HPDE6-E6E7 (cell line): ENCODE data around the gene TET3.

Experiments used
- DNase-seq: peaks from one replicate; pipeline ENCODE4 v3.0.0; 2011; ENCODE audit warnings: missing footprints; ENCODE audit errors: extremely low spot score

The TET3 gene

DNA sequence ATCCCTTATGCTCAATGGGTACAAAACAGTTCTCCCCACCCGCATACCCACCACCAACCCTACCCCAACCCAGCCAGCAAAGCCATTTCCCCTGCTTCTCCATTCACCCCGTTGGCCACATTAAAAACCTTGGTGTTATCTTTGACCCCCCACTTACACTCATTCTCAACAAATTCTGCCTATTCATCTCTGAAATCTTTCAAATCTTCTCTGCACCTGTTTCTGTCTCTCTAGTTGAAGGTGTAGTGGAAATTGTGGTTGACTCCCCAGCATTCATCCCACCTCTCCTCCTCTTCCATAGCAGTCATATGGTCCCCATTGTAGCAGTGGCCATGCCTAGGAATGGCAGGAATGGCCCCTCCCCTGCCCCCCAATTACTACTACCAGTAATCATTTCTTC is 20.5 kb upstream of the TET3 start:
- no peak for DNase-seq

DNA sequence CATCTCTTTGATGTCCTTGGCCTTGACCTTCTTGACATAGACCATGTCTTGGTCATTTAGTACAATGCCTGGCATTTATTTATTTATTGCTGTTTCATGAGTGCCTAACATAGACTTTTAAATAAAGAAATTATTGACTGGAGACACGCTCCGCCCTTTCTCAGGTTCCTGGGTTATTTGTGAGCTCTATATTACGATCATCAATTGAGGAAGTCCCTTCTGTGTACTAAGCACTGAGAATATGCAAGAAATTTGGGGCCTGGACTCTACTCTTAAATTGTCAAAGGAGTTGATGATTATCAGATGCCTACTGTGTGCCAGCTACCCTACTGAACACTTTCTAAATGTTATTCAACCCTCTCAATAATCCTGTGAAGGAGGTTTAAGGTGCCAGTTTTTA is 19.7 kb upstream of the TET3 start:
- DNase-seq: no peak

DNA sequence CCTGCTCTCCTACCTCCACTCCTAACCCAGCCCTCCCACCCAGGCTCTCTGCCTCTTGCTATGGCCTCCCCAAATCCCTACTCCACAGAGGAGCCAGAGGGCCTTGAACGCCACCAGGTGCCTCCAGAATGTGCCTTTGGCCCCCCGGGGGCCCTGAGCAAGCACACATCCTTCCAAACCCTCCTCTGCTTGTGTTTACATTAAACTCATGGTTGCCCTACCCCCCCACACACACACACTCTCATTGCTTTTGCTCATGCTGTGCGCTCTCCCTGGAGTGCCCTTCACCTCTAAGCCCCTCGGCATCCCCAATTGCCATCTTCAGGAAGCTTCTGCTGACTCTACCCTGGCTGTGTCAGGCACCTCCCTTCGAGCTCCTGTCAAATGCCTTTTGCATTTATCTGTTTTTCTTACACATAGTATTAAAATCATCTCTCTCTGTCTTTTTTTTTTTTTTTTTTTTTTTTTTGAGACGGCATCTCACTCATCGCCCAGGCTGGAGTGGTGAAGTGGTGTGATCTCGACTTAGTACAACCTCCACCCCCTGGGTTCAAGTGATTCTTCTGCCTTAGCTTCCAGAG is 16.3 kb upstream of the TET3 start:
- no peak for DNase-seq

DNA sequence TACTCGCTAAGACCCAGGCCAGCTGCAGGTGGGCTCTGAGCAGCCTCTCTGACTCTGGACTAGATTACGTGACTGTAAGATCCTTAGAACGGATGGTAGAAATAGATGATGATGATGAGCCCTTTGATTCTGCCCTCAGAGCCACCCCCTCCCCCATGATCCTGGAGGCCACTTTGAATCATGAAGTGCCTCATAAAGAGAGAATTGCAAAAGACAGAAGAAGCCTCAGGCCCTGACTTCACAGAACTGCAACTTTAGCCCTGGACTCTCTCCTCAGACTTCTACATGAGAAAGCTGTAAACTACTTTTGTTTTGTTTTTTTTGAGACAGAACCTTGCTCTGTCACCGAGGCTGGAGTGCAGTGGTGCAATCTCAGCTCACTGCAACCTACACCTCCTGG is 15.4 kb upstream of the TET3 start:
- no peak for DNase-seq

DNA sequence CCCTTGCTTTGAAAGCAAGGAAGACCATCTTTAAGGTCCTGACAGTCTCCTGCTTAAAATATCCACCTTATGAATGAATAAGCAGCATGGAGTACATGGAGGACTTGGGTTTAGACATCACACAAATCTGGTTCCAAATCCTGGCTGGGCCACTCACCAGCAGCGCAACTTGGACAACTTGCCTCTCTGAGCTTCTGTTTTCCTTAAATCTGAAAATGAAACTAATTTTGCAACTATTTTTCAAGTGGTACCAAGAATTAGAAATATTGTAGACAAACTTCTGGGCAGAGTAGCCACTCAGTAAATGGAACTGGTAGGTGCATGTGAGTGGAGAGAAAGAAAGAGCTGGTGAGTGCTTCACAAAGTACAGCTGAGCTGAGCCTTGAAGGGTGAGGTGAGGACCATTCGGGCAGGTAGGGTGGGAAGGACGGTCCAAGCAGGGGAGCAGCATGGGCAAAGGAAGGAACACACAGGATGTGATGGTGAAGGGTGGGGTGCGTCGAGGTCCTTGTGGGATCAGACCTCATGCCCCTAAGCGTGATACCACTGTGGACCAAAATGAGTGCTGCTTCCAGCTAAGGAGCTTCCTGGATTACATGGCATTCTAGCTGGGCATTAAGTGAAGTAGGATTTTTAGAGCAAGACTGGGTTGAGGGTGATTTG is 14.4 kb upstream of the TET3 start:
- DNase-seq: no peak

DNA sequence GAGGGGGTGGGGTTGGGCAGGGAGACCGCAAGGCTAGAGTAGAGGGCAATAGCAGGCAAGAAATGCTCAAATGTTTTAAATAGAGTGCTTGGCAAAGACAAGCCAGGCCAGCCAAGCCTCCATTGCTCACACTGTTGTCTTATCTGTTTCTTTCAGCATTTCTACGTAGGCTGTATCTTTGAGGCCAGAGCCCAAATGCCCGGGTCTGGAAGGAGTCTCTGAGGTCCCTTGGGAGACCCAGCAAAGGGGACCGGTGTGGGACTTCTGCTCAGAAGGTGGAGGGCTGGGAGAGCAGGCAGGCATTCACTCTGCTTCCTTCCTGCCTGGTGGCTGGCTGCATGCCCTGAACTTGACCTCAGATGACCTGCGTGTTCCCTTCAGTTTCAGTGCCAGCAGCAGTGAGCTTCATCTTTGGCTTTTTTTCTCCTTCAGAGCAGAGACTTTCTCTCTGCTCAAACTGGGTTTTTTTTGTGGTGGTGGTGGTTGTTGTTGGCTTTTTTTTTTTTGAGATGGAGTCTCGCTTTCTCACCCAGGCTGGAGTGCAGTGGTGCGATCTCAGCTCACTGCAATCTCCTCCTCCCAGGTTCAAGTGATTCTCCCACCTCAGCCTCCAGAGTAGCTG is 13.7 kb upstream of the TET3 start:
- DNase-seq: no peak

DNA sequence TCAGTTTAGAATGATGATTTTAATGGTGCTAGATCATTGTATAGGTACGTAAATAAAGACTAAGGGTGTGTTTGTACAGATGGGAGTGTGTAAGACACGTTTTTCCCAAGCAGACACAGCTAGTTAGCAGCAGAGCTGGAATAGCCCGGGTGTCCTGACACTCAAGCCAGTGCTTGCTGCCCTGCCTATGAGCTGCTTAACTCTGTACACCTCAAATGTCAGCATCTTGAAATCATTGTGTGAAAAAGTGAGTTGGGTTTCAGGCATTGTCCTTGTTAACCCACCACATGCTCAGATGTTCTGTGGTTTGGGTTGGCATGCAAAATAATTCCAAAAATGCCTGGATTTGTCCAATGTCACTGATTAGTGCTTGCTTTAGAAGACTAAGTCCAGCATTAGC is 13.0 kb upstream of the TET3 start:
- no peak for DNase-seq

DNA sequence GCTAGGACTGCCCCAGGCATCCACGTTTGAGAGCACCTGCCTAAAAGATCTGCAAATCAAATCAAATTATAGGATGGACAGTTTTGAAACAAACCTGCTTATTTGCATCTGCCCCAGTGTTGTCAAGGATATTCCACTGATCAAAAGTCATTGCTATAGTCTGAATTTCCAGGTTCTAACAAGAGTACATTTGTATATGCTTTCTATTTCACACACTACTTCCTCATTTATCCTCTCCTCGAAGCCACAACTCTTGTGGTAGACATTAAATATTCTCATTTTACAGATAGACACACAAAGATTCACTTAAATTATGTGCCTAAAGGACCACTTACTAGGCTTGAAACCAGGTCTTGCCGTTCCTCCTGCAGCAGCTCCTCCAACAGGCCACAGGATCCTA is 11.9 kb upstream of the TET3 start:
- DNase-seq: no peak

DNA sequence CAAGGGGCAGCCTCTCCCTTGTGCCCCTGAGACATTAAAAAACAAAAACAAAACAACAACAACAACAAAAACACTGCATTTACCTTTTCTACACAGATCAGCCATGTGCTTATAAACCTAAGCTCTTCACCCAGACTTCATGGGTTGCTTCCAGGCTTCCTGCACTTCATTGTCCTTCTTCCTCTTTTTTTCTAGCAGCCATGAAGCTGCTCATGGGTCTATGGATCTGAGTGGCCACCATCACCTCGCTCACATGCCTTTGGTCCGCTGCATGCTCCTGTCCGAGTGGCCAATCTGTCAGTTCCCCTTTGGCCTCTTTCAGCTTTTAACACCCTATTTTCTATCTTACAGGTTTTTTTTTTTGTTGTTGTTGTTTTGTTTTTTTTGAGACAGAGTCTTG is 9.0 kb upstream of the TET3 start:
- DNase-seq: no peak

DNA sequence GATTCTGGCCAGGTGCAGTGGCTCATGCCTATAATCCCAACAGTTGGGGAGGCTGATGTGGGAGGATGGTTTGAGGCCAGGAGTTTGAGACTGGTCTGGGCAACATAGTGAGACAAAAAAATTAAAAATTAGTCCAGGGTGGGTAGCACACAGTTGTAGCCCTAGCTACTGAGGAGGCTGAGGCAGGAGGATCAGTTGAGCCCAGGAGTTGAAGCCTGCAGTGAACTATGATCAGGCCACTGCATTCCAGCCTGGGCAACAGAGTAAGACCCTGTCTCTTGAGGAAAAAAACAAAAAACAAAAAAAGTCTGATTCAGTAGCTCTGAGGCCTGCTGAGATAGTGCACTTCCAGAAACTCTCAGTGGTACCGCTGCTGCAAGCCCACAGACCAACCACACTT is 7.9 kb upstream of the TET3 start:
- DNase-seq: no peak

DNA sequence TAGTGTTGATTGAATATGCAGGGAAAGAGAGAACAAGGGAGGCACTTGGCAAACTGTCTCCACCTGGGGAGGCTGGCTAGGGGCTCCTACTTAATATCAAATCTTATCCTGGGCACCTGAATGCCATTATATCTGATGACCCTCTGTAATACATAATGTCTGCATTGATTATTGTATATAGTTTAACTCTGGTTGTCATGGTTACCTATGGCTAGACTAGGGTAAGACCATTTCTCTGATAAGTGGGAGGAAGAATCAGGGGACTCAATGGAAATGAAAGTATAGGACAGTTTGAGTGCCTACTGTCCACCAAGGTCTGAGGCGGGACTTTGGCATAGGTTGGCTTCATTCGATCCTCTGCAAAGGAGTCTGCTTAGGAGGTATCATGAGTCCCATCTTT is 7.2 kb upstream of the TET3 start:
- no peak for DNase-seq

DNA sequence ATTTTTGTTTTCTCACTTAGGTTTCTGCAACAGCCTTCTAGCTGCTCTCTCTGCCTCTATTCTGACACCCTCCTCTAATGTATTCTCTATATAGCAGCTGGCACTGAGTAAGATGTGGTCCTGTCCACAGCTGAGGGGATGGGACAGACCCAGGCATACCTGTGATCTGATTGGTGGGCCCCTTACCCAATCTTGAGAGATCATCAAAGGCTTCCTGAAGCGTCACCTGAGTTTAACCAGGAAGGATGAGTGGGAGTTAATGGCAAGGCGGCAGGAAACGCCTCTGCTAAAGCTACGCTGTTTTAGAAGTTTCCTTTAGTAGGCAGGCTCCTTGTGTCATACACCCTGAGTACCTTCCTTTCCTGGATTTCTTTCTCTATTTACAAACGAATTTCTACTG is 5.7 kb upstream of the TET3 start:
- DNase-seq: no peak

DNA sequence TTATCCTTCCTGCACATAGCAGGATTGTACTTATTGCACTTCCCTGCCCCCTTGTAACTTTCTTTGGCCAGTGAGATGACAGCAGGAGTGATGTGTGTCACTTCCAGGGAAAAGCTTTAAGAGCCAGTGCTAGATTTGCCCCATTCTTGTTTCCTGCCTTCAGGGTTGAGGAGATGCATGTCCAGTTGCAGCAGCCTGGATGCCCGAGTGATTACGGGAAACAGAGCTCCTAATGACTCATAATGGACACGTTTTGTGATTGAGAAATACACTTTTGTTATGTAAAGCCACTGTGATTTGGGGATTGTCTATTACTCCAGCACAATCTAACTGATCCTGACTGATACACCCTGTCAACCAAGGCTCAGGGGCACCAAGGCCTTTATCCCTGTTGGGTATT is 5.0 kb upstream of the TET3 start:
- peak; percentile 76 for DNase-seq

DNA sequence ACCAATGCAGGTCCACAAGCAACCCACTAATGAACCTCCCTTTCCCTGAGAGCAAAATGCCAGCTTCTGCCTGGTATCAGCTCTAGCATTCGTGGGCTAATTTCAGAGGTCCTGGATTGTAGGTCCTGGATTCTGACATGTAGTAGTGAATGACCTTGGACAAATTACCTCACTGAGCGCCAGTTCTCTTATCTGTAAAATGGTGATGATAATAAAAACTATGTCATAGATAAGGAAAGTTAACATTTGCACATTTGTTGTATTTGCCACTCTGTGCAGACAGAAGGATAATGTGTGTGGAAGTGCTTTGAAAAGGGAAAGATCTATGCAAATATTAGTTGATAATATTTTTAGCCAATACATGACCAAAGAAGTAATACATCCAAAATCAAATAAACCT is 4.1 kb upstream of the TET3 start:
- DNase-seq: no peak

DNA sequence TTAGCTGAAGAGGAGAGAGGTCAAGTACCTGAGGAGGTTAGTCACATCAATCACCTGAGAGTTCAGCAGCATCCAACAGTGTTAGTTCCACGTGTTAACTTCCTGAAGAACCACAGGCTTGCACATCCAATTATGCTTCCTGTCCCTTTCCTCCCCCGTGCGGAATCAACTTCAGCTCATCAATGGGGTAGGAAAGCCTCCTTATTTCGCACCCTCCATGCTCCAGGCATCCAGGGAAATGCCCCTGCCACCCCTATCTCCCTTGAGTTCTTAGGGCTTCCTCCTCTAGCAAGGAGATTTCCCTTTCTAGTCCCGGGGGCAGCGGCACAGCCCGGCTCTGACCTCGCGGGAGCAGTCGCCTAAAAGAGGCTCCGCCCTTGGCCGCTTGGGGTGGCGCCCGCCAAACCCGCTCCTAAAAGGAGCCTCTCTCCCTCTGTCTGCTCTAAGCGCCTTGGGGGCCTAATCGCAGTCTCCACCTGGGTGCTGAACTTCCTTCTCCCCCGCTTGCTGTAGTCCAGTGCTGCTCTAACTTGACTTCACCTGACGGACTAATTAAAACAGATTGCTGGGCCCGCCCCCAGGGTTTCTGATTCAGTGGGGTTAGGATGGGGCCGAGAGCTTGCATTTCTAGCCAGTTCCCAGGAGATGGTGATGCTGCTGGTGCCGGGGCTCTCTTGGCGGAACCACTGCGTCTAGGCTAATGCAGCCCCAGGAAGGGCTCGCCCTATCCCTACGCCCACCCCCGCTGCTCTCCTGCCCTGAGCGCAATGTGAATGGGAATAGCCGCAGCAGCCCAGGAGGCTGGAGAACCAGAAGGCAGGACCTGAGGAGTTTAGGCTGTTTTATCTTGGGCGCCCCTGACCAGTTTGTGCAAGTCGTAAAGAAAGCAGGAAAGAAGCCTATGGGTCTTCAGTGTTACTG is 3.4 kb upstream of the TET3 start:
- DNase-seq: no peak

DNA sequence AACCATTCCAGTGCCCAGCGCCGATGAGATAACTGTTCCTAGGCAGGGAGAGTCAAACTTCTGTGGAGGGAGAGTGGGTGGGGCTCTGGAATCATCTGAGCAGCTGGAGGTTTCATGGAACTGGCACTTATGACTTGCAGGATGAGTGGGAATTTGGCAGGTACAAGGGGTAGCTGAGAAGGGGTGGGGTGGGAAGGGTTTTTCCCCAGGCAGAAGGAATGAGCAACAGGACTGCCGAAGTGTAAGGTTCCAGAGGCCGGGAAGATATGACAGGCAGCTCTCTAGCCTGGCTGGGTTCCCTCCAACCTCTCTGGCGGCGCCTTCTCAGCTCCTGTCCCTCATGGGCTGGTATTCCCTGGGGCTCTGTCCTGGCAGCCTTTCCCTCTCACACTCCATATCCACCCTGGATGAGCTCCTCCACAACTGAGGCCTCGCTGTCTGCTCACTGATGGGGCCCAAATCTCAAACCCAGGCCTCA is 2.5 kb upstream of the TET3 start:
- DNase-seq: no peak

DNA sequence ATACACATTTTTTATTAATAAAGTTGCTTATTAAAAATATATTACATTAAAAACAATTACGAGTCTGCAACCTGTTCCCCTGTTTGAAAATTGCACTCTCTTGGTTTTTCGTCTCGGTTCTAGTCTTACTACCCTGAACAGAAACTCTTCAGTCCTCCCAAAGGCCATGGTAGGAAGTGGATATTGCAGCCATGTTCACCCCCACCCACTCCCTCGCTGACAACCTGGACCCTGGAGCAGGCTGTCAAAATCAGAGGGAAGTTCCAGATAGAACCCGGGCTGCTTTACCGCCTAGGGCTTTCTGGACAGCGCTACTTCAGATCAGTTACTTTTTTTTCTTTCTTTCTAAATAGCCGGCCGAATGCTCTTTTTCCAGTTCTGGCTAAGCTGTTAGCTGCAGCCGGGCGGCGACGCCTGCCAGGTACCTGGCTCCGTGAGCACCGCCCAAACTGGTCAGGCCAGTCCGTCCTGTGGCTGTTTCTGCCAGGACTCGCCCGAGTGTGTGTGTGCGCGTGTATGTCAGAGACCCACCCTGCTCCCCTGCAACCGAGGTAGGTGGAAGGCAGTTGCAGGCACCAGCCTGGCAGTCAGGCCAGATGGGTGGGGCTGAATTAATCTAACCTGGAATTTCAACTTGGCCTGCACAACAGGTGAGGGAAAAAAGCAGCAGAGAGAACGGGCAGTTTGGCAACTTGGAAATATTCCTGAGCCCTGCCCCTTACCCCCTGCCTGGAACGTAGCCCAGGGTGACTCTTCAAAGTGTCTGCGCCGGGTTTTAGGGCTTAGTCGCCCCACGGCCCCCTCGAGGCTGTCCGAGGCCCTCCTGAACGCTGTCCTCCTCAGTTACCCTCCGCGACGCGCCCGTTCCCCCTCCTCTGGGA is 1.1 kb upstream of the TET3 start:
- DNase-seq: peak; percentile 79

DNA sequence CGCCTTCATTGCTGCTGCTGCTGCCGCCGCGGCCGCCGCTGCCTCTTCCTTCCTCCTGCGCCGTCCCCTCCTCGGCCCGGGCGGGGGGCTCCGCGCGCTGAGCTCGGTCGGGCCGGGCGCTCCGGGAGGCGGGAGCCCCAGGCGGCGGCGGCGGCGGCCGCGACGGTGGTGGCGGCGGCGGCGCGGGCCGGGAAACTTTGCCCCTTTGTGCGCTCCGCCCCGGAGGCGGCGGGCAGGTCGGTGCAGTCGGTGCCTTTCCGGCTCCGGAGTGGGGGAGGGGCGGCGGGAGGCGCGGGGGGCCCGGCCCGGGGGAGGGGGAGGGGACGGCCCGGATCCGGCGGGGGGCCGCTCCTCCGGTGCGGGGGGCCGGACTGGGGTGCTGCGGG is 205 bp downstream of the TET3 start:
- no peak for DNase-seq

DNA sequence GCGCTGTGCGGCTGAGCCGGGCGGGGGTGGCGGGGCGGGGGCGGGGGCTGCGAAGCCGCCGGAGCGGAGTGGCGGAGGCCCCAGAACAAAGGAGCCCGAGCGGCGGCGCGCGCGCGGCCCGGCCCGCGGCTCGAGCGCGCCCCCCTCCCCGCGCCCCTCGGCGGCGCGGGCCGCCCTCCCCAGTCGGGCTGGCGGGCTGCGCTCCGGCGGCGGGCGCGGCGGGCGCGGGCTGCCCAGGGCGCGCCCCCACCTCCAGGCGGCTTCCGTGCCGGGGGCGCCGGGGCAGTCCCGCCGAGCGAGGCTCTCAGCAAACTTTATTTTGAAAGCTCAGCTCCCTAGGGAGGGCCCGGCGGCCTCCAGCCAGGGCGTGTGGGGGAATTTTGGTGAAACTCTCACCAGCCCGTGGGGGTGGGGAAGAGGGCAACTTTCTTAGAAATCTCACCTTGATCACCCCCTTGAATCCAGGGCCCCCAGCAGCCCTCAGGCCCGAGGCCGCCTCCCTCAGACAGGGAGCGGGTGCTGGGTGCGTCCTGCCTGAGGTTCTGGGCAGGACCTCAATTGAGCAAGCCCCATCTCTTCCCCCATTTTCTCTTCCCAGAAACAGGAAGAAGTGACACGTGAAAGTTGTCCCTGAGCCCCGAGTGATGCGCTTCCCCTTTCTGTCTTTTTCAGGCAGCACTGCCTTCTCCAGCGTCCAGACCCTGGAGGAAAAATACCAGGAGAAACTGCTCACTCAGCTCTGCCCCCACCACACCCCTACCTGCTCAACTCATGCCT is 786 bp downstream of the TET3 start:
- no peak for DNase-seq

DNA sequence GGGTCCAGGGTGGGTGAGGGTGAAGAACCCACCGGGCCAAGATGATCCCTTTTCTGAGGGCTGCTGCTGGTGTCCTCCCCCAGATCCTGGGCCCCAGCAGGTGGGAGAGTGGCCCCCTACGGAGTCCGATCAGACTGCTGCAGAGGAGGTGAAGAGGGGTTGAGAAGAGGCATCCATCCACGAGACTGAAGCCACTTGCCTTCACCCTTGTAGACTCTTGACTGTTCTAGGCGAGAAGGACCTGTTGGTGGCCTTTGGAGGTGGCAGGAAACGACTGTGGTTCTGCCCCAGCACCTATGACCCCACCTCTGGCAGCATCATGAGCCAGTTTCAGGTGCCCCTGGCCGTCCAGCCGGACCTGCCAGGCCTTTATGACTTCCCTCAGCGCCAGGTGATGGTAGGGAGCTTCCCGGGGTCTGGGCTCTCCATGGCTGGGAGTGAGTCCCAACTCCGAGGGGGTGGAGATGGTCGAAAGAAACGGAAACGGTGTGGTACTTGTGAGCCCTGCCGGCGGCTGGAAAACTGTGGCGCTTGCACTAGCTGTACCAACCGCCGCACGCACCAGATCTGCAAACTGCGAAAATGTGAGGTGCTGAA is 1.5 kb downstream of the TET3 start:
- no peak for DNase-seq
